Neural progenitor cell (in vitro differentiated cells): Measurements from ENCODE around the gene ABLIM2. TPM values are rescaled to one million over a fixed set of nuclear protein-coding genes. Genes with fewer than 3 reads are reported as not detected.

Experiments used
- DNase-seq: peaks from one replicate; pipeline ENCODE4 v3.0.0-alpha.2; 2016; ENCODE audit warnings: low spot score
- H2AFZ ChIP-seq: fragments of 200-600 bp; sonication (generic); replicated peaks from 2 replicates; pipeline ENCODE4 v1.6.1; 2016; ENCODE audit warnings: antibody characterized with exemption
- H3F3A ChIP-seq: fragments of 200-600 bp; sonication (generic); 2 replicates; pipeline ENCODE4 v1.6.1; 2016; ENCODE audit warnings: antibody characterized with exemption, low read depth
- H3K27ac ChIP-seq: fragments of 200-600 bp; sonication (generic); 2 replicates; pipeline ENCODE4 v1.5.1; 2016; ENCODE audit warnings: mild to moderate bottlenecking
- H3K27me3 ChIP-seq: fragments of 200-600 bp; sonication (generic); 2 replicates; pipeline ENCODE4 v1.6.1; 2016; ENCODE audit warnings: mild to moderate bottlenecking, moderate library complexity
- H3K36me3 ChIP-seq: fragments of 200-600 bp; sonication (generic); 2 replicates; pipeline ENCODE4 v1.5.1; 2016
- H3K4me1 ChIP-seq: fragments of 200-600 bp; sonication (generic); 2 replicates; pipeline ENCODE4 v1.6.1; 2016; ENCODE audit warnings: mixed run types
- H3K4me2 ChIP-seq: fragments of 200-600 bp; sonication (generic); 2 replicates; pipeline ENCODE4 v1.6.1; 2016
- H3K4me3 ChIP-seq: fragments of 200-600 bp; sonication (generic); 2 replicates; pipeline ENCODE4 v1.5.1; 2016
- H3K79me2 ChIP-seq: fragments of 200-600 bp; sonication (generic); 2 replicates; pipeline ENCODE4 v1.6.1; 2016; ENCODE audit warnings: low read depth
- H3K9ac ChIP-seq: fragments of 200-600 bp; sonication (generic); 2 replicates; pipeline ENCODE4 v1.6.1; 2016
- H3K9me3 ChIP-seq: fragments of 200-600 bp; sonication (generic); 2 replicates; pipeline ENCODE4 v1.5.1; 2016; ENCODE audit warnings: low read depth
- H4K20me1 ChIP-seq: fragments of 200-600 bp; sonication (generic); 2 replicates; pipeline ENCODE4 v1.6.1; 2016; ENCODE audit warnings: low read depth
- H3K27ac Mint-ChIP-seq: 3 replicates; pipeline ENCODE4 v1.8.0; 2021; ENCODE audit warnings: mixed read lengths
- H3K27me3 Mint-ChIP-seq: 2 replicates; pipeline ENCODE4 v1.8.0; 2022; ENCODE audit warnings: low read depth, mild to moderate bottlenecking, inconsistent platforms, moderate library complexity, mixed read lengths; ENCODE audit not compliant: insufficient read depth
- H3K36me3 Mint-ChIP-seq: 3 replicates; pipeline ENCODE4 v1.8.0; 2021; ENCODE audit warnings: mixed read lengths
- H3K4me1 Mint-ChIP-seq: 3 replicates; pipeline ENCODE4 v1.8.0; 2021; ENCODE audit warnings: mixed read lengths
- H3K4me3 Mint-ChIP-seq: 3 replicates; pipeline ENCODE4 v1.8.0; 2021; ENCODE audit warnings: mild to moderate bottlenecking, moderate library complexity, mixed read lengths
- H3K9me3 Mint-ChIP-seq: 3 replicates; pipeline ENCODE4 v1.8.0; 2020; ENCODE audit warnings: mixed read lengths
- EZH2 ChIP-seq: fragments of 200-600 bp; sonication (generic); IDR thresholded peaks from 2 replicates; pipeline ENCODE4 v1.6.1; 2017; ENCODE audit warnings: antibody characterized with exemption, mild to moderate bottlenecking, moderate library complexity
- EZH2phosphoT487 ChIP-seq: fragments of 200-600 bp; sonication (generic); IDR thresholded peaks from 2 replicates; pipeline ENCODE4 v1.6.1; 2017; ENCODE audit warnings: antibody characterized with exemption
- total RNA-seq: library from RNA; depleted of rRNA; stranded (reverse); fragments of >200 nt; gene quantifications from 2 replicates; pipeline ENCODE4 v1.2.3, GENCODE V29; 2015; ENCODE audit warnings: low replicate concordance
- TF ChIP-seq, protein P1 (sequence below): fragments of 200-600 bp; sonication (generic); IDR thresholded peaks from 2 replicates; pipeline ENCODE4 v1.5.1; 2017; ENCODE audit warnings: antibody characterized with exemption, mild to moderate bottlenecking

The ABLIM2 gene
- 0.24 and 1.2 TPM in 2 replicates for total RNA-seq

DNA sequence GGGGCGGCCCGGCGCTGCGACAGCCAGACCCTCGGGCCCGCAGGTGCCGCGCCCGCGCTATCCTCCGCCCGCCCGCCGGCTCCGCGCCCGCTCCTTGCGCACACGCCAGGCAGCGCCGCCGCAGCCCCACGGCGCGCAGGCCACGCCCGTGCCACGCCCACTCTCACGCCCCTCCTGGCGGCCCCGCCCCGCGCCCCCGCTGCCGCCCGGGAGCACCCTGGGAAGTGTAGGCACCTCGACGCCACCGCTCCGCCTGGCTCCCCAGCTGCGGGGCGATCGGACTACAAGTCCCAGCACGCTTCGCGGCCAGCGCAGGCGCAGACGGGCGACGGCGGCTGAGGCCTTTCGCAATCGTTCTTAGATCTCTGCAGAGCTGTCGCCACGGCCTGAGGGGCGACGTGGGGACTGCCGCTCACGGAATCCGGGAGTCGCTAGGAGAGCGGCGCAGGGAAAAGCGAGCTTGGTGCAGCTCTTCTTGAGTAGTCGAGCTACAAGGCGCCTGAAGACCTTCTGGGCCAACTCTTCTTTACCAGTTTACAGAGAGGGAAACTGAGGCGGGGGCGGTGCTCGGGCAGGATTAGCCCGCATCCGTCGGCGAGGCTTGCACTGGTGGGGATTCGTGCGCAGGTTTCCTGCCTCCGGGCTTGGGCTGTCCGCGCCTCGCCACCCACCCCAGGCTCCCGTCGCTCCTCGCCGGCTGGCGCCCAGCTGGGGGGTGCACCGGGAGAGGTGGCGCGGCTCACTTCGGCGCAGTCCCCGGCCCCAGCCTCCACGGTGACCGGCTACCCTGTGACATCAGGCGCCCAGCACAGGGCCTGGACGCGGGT lies at the start of gene ABLIM2:
TSS of gene ABLIM2 (minus strand) at position 104 of the 827 bp plus-strand sequence. CDS start 124 bp downstream, outside the sequence.
- Histone ChIP-seq H3K4me1 (peaks cover 4% of the 10 kb centered on the region), H2AFZ (peak within 1 kb of the TSS; percentile 92), H3K27ac (no peak within 1 kb of the TSS), H3K9me3 (no peaks in the 10 kb centered on the region), H4K20me1 (peaks cover 22% of the 10 kb centered on the region), H3F3A (no peaks in the 10 kb centered on the region), H3K27me3 (peaks cover 68% of the 10 kb centered on the region), H3K36me3 (no peaks in the 10 kb centered on the region), H3K4me3 (peak within 1 kb of the TSS; percentile 69), H3K4me2 (peak within 1 kb of the TSS; percentile 99), H3K9ac (no peak within 1 kb of the TSS), H3K79me2 (no peaks in the 10 kb centered on the region)
- Mint-ChIP-seq H3K4me1 (peaks cover 13% of the 10 kb centered on the region), H3K4me3 (peak within 1 kb of the TSS; percentile 98), H3K36me3 (no peaks in the 10 kb centered on the region), H3K27me3 (peaks cover 25% of the 10 kb centered on the region), H3K9me3 (no peaks in the 10 kb centered on the region), H3K27ac (peak within 1 kb of the TSS; percentile 65)
- TF ChIP-seq EZH2 (no peak), EZH2phosphoT487 (no peak)
- TF ChIP-seq, protein P1, sequence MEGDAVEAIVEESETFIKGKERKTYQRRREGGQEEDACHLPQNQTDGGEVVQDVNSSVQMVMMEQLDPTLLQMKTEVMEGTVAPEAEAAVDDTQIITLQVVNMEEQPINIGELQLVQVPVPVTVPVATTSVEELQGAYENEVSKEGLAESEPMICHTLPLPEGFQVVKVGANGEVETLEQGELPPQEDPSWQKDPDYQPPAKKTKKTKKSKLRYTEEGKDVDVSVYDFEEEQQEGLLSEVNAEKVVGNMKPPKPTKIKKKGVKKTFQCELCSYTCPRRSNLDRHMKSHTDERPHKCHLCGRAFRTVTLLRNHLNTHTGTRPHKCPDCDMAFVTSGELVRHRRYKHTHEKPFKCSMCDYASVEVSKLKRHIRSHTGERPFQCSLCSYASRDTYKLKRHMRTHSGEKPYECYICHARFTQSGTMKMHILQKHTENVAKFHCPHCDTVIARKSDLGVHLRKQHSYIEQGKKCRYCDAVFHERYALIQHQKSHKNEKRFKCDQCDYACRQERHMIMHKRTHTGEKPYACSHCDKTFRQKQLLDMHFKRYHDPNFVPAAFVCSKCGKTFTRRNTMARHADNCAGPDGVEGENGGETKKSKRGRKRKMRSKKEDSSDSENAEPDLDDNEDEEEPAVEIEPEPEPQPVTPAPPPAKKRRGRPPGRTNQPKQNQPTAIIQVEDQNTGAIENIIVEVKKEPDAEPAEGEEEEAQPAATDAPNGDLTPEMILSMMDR: no peak
- peak; percentile 99 for DNase-seq

DNA sequence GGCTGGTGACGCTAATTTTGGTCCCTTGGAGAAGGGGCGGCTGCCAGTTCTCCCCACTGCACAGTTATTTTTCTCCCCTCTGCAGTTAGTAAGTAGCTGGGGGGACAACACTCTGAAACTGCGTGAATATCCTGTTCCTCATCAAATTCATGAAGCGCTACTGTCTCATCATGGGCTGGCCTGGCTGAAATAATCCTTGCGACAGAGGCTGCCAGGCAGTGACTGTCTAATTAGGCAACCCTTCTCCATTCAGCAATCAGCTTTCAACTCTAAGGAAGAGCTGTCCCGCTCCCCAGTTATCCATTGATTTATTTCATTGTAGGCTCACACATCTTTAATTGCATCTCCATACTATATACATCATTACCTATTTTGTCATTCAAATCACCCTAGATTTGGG lies 48.7 kb upstream of the ABLIM2 start:
- H3K27ac ChIP-seq: no peak overlapping the region
- H2AFZ ChIP-seq: no peak overlapping the region
- Mint-ChIP-seq H3K4me1 (peaks cover 28% of the 10 kb centered on the region), H3K36me3 (no peaks in the 10 kb centered on the region), H3K4me3 (no peak overlapping the region), H3K27ac (no peak overlapping the region), H3K9me3 (no peaks in the 10 kb centered on the region), H3K27me3 (peaks cover 9% of the 10 kb centered on the region)
- no peak overlapping the region for H3K4me2 ChIP-seq
- H3K36me3 ChIP-seq: no peaks in the 10 kb centered on the region
- H3K4me3 ChIP-seq: no peak overlapping the region
- no peaks in the 10 kb centered on the region for H3K27me3 ChIP-seq
- H3F3A ChIP-seq: no peaks in the 10 kb centered on the region
- no peaks in the 10 kb centered on the region for H4K20me1 ChIP-seq
- H3K9ac ChIP-seq: no peak overlapping the region
- H3K9me3 ChIP-seq: no peaks in the 10 kb centered on the region
- H3K4me1 ChIP-seq: no peaks in the 10 kb centered on the region
- TF ChIP-seq EZH2phosphoT487: no peak
- no peak for TF ChIP-seq EZH2
- TF ChIP-seq, protein P1: no peak
- DNase-seq: no peak
- no peaks in the 10 kb centered on the region for H3K79me2 ChIP-seq

DNA sequence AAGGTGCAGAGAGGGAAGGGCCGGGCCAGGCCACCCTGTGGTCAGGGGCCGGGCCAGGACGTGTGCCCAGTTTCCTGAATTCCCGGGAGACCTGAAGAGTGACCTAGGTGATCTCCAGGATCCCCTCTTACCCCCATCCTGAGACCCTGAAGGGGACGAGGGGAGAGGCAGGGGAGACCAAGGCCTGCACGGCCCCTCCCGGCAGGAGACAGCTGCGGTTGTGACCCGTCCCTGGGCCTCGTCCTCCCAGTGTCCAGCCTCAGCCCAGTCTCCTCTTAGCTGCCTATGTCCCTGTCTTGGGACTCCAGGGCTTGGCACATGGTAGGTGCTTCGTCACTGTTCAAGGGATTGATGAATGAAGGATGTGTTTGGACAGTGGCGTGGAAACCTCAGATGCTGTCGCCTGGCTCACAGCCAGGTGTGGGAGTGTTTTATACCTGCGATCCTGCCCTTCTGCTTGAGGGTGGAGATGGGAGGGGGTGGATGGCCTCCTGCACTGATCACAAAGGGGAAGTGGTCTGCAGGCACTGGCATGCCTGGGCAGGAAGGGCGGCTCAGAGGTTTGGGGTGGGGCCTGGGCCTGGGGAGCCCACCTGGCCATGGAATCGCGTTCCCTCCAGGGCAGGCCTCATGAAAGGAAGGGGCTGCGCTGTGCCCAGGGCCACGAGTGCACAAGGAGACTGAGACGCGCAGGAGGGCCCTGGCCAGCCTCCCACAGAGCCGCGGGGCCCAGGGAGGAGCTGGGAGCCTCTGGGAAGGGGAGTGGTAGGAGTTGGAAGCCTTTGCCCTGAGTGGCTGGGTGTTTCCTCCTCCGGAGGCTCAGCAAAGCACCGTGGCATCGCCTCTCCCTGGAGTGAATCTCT lies 47.4 kb upstream of the ABLIM2 start:
- Mint-ChIP-seq H3K9me3 (no peaks in the 10 kb centered on the region), H3K27me3 (peaks cover 11% of the 10 kb centered on the region), H3K4me3 (no peak overlapping the region), H3K4me1 (peaks cover 20% of the 10 kb centered on the region), H3K27ac (peak overlapping the region; percentile 66), H3K36me3 (no peaks in the 10 kb centered on the region)
- Histone ChIP-seq H3K79me2 (no peaks in the 10 kb centered on the region), H3K4me1 (no peaks in the 10 kb centered on the region), H3K9ac (no peak overlapping the region), H3K9me3 (no peaks in the 10 kb centered on the region), H3F3A (no peaks in the 10 kb centered on the region), H3K4me2 (no peak overlapping the region), H3K27me3 (no peaks in the 10 kb centered on the region), H3K36me3 (no peaks in the 10 kb centered on the region), H3K4me3 (no peak overlapping the region), H4K20me1 (no peaks in the 10 kb centered on the region), H3K27ac (no peak overlapping the region), H2AFZ (no peak overlapping the region)
- TF ChIP-seq EZH2phosphoT487 (no peak), EZH2 (no peak)
- TF ChIP-seq, protein P1: no peak
- no peak for DNase-seq
